Osteoblast (primary cell): ENCODE measurements around the gene AFF2. TPM values are rescaled to one million over a fixed set of nuclear protein-coding genes. Genes with fewer than 3 reads are reported as not detected.

Experiments used
- DNase-seq: peaks from one replicate; pipeline ENCODE4 v3.0.0; 2011; ENCODE audit warnings: low spot score, mixed read lengths; ENCODE audit not compliant: insufficient read length; ENCODE audit errors: missing footprints
- H2AFZ ChIP-seq: 2 replicates; pipeline ENCODE4 v1.6.0; 2011; ENCODE audit warnings: mild to moderate bottlenecking, low read length
- H3K27ac ChIP-seq: 2 replicates; pipeline ENCODE4 v1.5.1; 2011; ENCODE audit warnings: mild to moderate bottlenecking, low read depth, low read length, moderate library complexity
- H3K27me3 ChIP-seq: 2 replicates; pipeline ENCODE4 v1.6.0; 2012; ENCODE audit warnings: mild to moderate bottlenecking, control low read depth, inconsistent platforms, low read length, moderate library complexity; ENCODE audit not compliant: insufficient read depth
- H3K36me3 ChIP-seq: 2 replicates; pipeline ENCODE4 v1.5.1; 2011; ENCODE audit warnings: mild to moderate bottlenecking, low read length, control low read depth, moderate library complexity; ENCODE audit not compliant: insufficient read depth
- H3K4me1 ChIP-seq: 2 replicates; pipeline ENCODE4 v1.5.1; 2011; ENCODE audit warnings: mild to moderate bottlenecking, low read length, control low read depth, moderate library complexity; ENCODE audit not compliant: insufficient read depth
- H3K4me2 ChIP-seq: 2 replicates; pipeline ENCODE4 v1.6.0; 2011; ENCODE audit warnings: mild to moderate bottlenecking, low read length; ENCODE audit not compliant: insufficient read depth
- H3K4me3 ChIP-seq: fragments of 200-600 bp; sonication (generic); 3 replicates; pipeline ENCODE4 v1.5.1; 2012; ENCODE audit warnings: mild to moderate bottlenecking, low read length, inconsistent platforms; ENCODE audit not compliant: insufficient read depth
- H3K79me2 ChIP-seq: 2 replicates; pipeline ENCODE4 v1.6.0; 2012; ENCODE audit warnings: mild to moderate bottlenecking, low read length, control low read depth, inconsistent platforms; ENCODE audit not compliant: insufficient read depth
- H3K9me3 ChIP-seq: 2 replicates; pipeline ENCODE4 v1.5.1; 2011; ENCODE audit warnings: low read depth, low read length, control low read depth
- H4K20me1 ChIP-seq: 2 replicates; pipeline ENCODE4 v1.6.0; 2012; ENCODE audit warnings: mild to moderate bottlenecking, low read length, control low read depth; ENCODE audit not compliant: insufficient read depth
- total RNA-seq: library from RNA; depleted of rRNA; stranded (reverse); fragments of >200 nt; gene quantifications from 2 replicates; pipeline ENCODE4 v1.2.3, GENCODE V29; 2012
- TF ChIP-seq, protein P1 (sequence below): IDR thresholded peaks from 2 replicates; pipeline ENCODE4 v1.5.1; 2011; ENCODE audit warnings: mild to moderate bottlenecking, low read depth, low read length, moderate library complexity; ENCODE audit errors: extremely low read depth

AFF2 gene
- total RNA-seq, 1 donor: 10.9 TPM

DNA sequence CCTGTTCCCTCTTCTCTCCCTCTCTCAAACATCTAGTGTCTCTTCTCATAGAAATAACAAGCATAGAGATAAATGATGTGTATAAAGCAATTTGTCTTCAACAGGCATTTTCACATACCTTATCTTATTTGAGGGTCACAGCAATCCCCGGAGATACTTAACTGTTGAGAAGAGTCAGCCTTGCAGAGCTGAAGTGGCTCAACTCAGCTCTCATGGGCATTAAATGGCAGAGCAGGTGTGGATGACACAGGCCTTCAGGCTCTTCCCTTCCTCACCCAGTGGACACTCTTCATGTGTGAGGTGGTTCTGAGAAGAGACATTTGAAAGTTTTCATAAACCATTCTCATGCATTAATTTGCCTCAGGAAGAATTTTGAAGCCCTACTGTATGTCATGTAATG is 134.2 kb downstream of the AFF2 start:
- Histone ChIP-seq H4K20me1 (no peaks in the 10 kb centered on the region), H2AFZ (no peak overlapping the region), H3K27me3 (no peaks in the 10 kb centered on the region), H3K36me3 (no peaks in the 10 kb centered on the region), H3K79me2 (no peaks in the 10 kb centered on the region), H3K4me3 (no peak overlapping the region), H3K27ac (no peak overlapping the region), H3K4me2 (no peak overlapping the region), H3K9me3 (peaks cover 2% of the 10 kb centered on the region), H3K4me1 (no peaks in the 10 kb centered on the region)
- DNase-seq: no peak
- TF ChIP-seq, protein P1, sequence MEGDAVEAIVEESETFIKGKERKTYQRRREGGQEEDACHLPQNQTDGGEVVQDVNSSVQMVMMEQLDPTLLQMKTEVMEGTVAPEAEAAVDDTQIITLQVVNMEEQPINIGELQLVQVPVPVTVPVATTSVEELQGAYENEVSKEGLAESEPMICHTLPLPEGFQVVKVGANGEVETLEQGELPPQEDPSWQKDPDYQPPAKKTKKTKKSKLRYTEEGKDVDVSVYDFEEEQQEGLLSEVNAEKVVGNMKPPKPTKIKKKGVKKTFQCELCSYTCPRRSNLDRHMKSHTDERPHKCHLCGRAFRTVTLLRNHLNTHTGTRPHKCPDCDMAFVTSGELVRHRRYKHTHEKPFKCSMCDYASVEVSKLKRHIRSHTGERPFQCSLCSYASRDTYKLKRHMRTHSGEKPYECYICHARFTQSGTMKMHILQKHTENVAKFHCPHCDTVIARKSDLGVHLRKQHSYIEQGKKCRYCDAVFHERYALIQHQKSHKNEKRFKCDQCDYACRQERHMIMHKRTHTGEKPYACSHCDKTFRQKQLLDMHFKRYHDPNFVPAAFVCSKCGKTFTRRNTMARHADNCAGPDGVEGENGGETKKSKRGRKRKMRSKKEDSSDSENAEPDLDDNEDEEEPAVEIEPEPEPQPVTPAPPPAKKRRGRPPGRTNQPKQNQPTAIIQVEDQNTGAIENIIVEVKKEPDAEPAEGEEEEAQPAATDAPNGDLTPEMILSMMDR: no peak

DNA sequence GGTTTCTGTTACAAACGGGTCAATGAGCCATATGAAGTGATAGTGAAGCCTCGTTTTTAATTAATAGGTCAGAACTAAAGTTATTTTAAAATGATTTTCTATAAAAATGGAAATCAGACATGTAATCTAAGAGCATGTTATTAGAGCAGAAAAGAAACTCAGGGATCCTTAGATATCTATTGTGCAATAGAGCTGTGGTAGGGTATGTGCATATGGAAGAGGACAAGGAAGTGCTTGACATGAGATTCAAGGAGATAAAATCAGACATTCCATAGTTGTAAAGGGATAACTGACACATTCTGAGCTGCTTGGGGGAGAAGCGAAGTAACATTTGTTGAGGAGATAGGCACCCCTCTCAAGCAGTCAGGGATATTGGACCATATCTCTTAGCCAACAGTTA is 143.0 kb downstream of the AFF2 start:
- Histone ChIP-seq H3K27ac (no peak overlapping the region), H3K9me3 (no peaks in the 10 kb centered on the region), H3K79me2 (no peaks in the 10 kb centered on the region), H3K4me2 (no peak overlapping the region), H4K20me1 (no peaks in the 10 kb centered on the region), H2AFZ (no peak overlapping the region), H3K36me3 (no peaks in the 10 kb centered on the region), H3K4me1 (no peaks in the 10 kb centered on the region), H3K27me3 (no peaks in the 10 kb centered on the region), H3K4me3 (no peak overlapping the region)
- TF ChIP-seq, protein P1: no peak
- DNase-seq: no peak

DNA sequence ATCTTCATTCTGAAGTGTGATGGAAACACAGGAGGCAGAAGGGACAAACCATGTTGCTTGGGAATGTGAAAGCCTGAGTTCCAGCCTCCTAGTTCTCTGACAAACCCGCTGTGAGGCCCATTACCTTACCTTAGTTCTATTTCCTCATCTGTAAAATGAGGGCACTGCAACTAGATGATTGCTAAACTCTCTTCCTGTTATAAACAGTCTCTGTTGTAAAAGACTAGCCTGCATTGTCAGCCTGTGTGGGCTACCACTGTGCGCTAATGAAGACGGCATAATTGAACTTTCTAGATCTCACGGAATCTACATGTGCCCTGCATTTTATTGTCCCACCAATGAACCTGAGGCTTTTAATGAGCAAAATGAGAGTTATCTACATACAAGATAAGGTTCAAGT is 147.2 kb downstream of the AFF2 start:
- DNase-seq: no peak
- TF ChIP-seq, protein P1: no peak
- Histone ChIP-seq H3K4me1 (no peaks in the 10 kb centered on the region), H3K27ac (no peak overlapping the region), H2AFZ (no peak overlapping the region), H3K79me2 (no peaks in the 10 kb centered on the region), H3K4me3 (no peak overlapping the region), H4K20me1 (no peaks in the 10 kb centered on the region), H3K9me3 (no peaks in the 10 kb centered on the region), H3K36me3 (no peaks in the 10 kb centered on the region), H3K27me3 (no peaks in the 10 kb centered on the region), H3K4me2 (no peak overlapping the region)

DNA sequence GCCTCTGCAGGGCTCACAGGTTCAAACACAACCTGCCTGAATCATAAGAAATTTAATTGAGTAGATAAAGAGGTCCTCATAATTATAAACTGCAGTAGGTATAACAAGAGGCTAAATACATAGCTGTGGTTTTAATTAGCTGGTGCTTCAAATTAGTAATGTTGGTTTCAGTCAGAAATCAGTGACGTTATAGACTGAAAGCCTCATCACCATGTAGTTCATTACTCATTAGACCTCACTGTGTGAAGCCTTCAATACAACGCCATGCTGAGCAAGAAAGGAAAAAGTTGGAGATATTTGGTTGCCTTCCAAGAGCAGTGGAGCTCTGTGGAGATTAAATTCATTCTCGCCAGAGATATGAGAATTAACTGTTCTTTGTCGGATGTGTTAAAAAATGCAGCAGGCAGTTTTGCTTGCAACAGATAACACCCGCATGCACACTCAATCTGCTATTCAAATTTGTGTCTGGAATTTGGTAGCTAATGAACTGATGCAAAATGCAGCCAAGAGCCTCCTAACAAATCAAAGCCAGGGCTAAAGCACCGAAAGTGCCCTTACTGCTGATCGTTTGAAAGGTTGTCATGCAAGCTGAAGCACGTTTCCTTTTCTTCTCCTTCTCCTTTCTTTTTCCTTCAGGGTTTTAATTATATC is 148.9 kb downstream of the AFF2 start:
- H3K79me2 ChIP-seq: no peaks in the 10 kb centered on the region
- H3K4me1 ChIP-seq: no peaks in the 10 kb centered on the region
- H3K27me3 ChIP-seq: no peaks in the 10 kb centered on the region
- no peak overlapping the region for H2AFZ ChIP-seq
- no peaks in the 10 kb centered on the region for H4K20me1 ChIP-seq
- no peak overlapping the region for H3K4me3 ChIP-seq
- H3K36me3 ChIP-seq: no peaks in the 10 kb centered on the region
- no peak for DNase-seq
- no peaks in the 10 kb centered on the region for H3K9me3 ChIP-seq
- TF ChIP-seq, protein P1: no peak
- H3K4me2 ChIP-seq: no peak overlapping the region
- no peak overlapping the region for H3K27ac ChIP-seq
